ENCODE measurements around the gene CXCR5.

CXCR5 gene

GRCh38 chr11:118914178-118914918 is 30.7 kb downstream of the CXCR5 start:
- DNase-seq: peak; percentile 87

DNA sequence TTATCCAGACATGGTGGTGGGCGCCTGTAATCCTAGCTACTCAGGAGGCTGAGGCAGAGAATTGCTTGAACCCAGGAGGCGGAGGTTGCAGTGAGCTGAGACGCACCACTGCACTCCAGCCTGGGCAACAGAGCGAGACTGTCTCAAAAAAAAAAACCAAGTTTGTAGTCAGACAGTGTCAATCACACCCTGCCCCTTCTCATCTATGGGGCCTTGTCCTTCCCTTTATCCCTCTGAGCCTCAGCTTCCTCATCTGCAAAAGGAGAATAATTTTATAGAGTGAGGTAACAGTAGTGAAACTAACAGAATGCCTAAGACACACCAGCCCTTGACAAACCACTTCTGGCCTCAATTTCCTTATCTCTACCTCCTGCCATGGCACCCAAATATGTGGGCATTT is 31.3 kb downstream of the CXCR5 start:
- DNase-seq: no peak

- DNase-seq: no peak
Measured at GRCh38 chr11:118915396-118915795, 31.7 kb downstream of the CXCR5 start.

GRCh38 chr11:118915941-118916841 is 32.5 kb downstream of the CXCR5 start:
- DNase-seq: peak; percentile 57

GRCh38 chr11:118916842-118917388 is 33.2 kb downstream of the CXCR5 start:
- DNase-seq: peak; percentile 59

DNA sequence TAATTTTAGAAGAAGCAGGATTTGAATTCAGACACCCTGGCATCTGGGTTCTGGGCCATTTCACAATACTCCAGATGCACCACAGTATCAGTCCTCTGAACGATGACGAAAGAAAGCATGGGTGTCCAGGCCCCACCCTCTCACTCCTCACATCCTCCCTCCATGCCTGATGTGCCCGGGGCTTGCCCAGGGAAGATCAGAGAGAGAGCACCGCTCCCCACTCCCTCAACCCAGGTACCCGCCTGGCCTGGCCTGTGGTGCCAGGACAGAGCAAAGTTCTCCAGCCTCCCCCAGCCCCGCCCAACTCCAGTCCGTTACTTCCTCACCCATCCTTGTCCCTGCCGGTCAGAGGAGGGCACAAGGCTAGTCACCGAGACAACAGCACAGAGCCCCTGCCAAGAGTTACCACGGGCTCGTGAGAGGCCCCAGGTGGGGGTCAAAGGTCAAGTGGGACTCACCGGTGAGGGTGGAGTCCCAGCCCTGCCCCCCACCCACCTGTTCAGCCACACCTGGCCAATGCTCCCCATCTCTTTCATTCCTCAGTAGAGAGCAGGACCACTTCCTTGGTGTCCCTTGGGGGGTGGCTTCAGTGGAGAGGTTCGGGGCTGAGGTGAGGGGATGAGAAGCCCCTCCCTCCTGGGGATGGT is 33.9 kb downstream of the CXCR5 start:
- DNase-seq: peak; percentile 78

DNA sequence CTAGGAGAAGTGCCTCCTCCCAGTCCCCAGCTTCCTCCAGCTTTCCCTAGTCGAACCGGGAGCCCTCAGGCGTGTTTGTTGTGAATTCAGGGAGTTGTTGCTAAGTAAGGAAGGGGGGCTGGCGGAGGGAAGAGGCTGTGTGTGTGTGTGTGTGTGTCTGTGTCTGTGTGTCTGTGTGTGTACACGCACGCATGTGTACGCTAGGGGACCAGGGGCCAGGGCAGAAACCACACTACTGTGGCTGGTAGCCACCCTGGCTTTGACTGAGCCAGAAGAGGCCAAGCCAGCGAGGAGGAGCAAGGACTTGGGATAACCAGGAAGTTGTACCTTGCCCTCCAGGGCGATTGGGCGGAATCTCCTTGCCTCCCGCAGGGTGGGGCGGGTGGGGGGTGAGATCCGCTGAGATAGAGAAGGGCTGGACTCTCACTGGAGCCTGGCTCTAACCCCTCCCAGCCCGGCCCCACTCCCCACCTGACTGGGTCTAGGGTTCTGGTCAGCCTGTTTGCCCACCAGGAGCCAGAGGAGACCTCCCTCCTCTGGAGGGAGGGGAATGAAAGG is 34.5 kb downstream of the CXCR5 start:
- peak; percentile 79 for DNase-seq

DNA sequence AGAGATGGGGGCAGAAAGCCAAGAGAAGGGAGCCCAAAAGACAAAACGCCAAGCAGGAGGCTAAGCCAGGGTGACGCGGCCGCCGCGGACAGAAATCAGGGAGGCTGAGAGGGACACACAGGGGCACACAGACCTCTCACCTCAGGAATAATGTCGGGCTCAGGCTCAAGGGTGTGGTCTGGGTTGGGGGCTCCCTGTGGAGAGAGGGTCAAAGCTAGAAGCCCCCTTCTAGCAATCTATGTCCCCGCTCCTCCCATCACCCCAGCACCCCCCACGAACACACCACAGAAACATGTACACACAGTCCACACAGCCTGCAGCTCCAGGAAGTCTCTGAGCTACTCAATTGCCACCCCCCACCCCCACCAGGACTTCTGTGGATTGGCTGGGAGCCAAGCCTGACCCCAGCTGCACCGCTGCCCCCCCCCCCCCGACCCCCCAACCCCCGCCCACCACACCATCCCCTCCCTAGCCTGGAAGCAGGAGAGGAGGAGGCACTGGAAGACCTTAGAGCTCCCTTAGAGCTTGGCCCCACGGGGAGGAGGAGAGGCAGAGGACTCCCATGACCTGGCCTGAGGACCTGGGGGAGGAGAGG is 35.1 kb downstream of the CXCR5 start:
- DNase-seq: peak; percentile 72

DNA sequence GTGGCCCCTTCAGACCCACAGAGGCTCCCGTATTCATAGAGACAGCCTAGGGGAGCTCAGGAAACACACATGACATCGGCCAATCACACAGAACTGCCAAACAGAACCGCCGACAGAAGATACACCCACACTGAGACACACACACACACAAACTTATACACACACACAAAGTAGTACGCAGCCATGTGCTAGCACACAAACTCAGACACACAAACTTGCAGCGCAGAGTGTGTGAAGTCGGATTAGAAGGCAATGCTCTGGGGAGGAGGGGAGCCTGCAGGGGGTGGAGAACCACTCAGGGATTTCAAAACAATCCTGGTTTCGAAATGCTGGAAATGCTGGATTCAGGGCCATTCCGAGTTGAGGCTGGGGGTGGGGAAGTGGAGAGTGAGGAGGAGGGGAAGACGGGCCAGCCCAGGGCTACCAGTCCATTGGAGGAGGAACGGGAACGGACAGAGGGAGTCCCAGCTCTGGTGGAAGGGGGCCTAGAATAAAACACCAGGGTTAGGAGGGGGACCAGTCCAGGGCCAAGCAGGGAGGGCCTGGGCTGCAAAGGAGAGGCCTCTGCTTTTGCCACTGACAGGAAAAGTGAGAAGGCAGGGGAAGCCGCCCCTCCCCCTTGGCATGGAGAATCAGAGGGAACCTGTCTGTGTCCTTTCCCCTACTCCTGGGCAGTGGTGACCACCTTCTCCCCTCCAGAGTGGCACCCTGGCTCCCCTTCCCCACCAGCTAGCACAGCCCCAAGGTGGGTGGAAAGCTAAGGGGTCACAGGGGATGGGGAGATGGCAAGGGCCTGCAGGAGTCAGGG is 37.6 kb downstream of the CXCR5 start:
- peak; percentile 63 for DNase-seq

- no peak for DNase-seq
Measured at GRCh38 chr11:118921929-118922744, 38.4 kb downstream of the CXCR5 start.

DNA sequence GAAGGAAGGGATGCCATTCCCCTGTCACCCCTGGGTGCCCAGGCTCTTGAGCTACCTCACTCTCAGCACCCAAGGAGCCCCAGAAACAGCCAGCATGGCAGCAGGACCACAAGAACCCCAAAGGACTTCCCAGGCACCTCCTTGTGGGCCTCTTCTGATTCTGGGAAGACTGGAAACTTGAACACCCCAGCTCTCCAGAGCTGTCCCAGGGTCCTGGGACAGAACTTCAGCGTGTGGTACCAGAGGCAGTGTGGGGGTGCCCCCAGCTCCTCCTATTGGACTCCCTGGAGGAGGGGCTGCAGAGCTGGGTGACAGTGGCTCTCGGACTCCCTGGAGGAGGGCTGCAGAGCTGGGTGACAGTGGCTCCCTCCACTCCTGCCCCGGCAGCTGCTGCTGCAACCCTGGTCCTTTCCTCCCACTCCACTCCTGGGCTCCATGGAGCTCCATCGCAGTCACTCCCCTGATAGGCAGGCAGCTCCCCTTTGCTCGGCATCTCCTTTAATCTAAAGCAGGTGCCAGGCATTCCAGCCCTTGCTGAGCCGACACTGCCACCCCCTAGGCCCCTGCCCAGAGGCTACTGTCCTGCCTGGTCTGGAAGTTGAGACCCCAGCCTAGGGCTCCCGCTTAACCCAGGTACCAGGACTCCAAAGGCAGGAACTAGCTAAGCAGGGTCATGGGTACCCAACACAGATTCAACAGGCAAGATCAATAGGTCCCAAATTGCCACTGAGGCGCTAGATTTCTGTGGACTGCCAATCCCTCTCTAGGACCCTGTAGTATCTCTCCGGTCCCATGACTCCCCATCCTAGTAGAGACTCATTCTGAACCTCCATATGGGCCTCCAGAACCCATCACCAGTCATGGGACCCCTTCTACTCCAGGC is 39.3 kb downstream of the CXCR5 start:
- peak; percentile 62 for DNase-seq

DNA sequence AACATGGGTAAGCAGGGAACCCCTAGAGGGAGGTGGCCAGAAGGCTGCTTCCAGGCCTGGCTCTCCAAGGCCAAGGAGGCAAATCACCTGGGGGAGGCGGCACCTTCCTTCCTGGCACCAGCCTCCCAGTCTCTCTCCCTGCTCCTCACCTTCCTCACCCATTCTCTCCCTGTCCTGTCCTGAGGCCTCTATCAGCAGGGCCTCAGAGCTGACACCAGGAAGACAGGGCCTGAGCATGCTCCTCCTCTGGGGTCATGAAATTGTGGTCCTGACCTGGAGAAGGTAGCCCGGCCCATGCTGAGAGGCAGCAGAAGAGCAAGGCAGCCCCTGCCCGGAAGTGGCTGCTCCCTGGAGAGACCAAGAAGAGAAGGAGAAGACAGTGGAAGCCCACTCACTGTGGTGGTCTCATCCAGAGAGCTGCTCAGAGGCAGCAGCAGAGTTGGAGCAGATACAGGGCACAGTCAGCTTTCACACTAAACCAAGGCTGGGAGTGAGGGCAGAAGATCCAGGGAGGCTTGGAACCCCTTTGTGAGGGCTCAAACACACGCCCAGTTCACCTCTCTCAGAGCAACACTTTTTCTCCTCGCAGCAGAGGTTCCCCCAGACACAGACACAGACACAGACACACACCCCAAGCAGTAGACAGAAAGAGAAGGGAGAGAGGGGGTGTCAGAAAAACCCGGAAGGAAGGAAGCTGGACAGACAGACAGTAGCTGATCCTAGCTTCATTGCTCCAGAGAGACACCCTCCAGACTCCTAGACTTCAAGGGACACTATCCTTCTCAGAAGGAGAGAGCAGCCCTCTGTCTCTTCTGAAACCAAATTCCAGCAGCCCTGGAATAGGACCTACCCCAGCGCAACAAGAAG is 40.3 kb downstream of the CXCR5 start:
- no peak for DNase-seq

- DNase-seq: peak; percentile 83
Measured at GRCh38 chr11:118924591-118925585, 41.2 kb downstream of the CXCR5 start.

DNA sequence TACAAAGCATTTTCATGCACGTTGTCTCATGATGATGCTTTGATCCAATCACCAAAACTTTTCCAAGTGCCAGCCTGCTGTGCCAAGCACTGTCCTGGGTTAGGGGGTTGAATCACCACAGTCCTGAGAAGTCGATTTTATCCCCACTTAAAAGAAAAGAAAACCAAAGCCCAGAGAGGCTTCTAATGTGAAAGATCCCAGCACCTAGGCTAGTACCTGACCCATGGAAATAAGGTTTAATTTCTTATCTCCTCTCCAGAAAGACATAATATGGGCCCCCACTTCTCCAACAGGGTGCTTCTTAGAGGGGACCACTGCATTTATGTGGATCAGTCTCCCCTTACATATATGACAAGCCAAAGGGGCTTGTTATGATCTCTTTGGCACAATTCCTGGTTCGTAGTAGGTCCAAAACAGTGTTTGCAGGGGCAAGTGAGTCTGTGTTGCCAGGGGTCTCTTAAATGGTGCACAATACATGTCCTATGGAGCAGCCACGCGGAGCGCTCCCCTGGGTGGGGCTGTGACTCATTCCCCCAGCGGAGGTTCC is 43.9 kb downstream of the CXCR5 start:
- DNase-seq: no peak

DNA sequence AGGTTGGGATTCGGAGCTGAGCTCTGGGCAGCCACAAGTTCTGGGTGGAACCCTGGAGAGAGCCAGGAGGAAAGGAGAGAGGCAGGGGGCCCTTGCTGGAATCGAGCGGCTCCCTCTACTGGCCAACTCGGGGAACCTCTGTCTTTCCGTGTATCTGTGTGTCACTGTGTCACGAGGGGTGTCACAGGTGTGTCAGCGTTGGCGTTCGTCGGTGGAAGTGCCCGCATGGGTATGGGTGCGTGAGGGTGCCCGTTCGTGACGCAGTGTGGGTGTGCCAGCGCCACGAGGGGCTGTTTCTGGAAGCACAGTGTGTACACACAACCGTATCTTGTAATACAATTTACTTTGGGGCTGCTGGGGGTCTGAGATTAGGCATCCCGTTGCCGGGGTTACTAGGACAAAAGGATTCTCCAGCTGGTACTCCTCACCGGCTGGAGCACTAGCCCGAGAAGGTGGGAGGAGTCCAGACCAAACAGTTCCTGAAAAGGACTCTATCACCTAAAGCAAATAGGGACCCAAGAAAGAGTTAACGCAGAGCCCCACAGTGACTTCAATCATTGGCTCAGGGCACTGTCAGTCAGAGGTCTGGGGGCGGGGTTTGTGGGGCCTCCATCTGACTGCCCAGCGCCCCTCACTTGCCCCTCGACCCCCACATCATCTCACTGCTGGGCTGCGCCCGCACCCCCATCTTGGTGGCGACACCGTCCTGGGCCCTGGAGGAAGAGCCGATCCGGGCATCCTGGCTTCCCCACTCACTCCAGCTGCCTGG is 44.6 kb downstream of the CXCR5 start:
- DNase-seq: peak; percentile 100

DNA sequence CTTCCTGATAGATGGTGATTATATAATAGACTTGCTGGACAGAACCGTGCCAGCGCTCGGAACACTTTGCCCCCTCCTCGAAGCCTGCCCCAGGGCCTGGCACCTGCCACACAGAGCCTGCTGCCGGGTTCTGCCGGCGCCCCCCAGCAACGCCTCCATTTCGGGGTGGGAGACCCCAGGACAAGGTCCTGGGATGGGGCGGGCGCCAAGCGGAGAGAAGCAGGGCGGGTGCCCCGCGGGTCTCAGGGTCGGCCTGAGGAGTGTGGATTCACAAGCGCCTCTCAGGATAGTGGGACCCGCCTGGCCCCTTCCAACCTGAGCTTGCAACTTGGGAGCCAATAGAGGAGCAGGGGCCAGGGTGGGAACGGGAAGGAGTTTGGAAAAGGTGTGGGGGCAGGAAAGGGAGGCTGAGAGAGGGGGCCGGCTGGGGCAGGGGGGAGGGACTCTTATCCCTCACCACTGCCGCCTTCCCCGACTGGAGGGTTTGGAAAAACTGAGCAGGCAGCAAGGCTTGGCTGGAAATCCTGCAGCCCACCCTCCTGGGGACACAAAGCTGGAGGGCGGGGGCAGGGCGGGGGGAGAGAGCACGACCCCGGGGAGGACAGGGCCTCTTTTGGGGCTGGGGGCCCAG is 45.3 kb downstream of the CXCR5 start:
- peak; percentile 91 for DNase-seq

All from activated CD8-positive, alpha-beta memory T cell treated with anti-CD3 and anti-CD28 coated beads for 24 hours (primary cell).